T-cell (primary cell): ENCODE results near the gene CEBPE. TPM values are rescaled to one million over a fixed set of nuclear protein-coding genes. Genes with fewer than 3 reads are reported as not detected.

Experiments
- total RNA-seq, 35 experiments: library from RNA in 6 of 35; stranded (reverse) in 6 of 35; fragments of 120-200 nt in 1 of 35; gene quantifications; one replicate each; pipeline versions ENCODE4 v1.2.1 to v1.2.4 and lab custom pipeline; 2013 to 2026

CEBPE gene
- total RNA-seq, 5 donors from 2014 or later (not counting 1 experiment from before 2014, with no cell fraction given) = 0.33 to 0.82 (median 0.53) TPM

Other genes starting within 250 kb of the CEBPE start
- gene LRP10, start 247.5 kb downstream of the CEBPE start, total RNA-seq = 100 to 1,000 TPM in 1 of 5 donors, 10 to 100 TPM in 4; 67.0 to 103 (median 89.9) TPM
- 10 to 100 TPM in 1 of 5 donors, 1 to 10 TPM in 4; 4.1 to 10.6 (median 6.2) TPM for gene REM2, start 236.0 kb downstream of the CEBPE start, total RNA-seq
- gene RBM23, start 200.1 kb downstream of the CEBPE start, total RNA-seq = 100 to 1,000 TPM in 1 of 5 donors, 10 to 100 TPM in 4; 88.7 to 102 (median 94.7) TPM
- 10 to 100 TPM; 17.7 to 45.3 (median 37.5) TPM for gene PRMT5, start 189.9 kb downstream of the CEBPE start, total RNA-seq
- gene HAUS4, start 162.2 kb downstream of the CEBPE start, total RNA-seq = 10 to 100 TPM; 19.2 to 37.1 (median 23.8) TPM
- 1 to 10 TPM; 1.8 to 3.1 (median 2.4) TPM for gene AJUBA, start 136.7 kb downstream of the CEBPE start, total RNA-seq
- gene C14orf93, start 109.1 kb downstream of the CEBPE start, total RNA-seq = 10 to 100 TPM; 10.8 to 13.7 (median 12.4) TPM
- gene PSMB5, start 84.4 kb downstream of the CEBPE start, total RNA-seq = 10 to 100 TPM; 20.6 to 43.9 (median 38.0) TPM
- gene PSMB11, start 77.0 kb downstream of the CEBPE start, total RNA-seq = under 1 TPM in 4 of 5 donors, not detected in 1; 0.26 to 0.95 (median 0.54) TPM
- 1 to 10 TPM; 1.2 to 3.0 (median 1.6) TPM for gene CDH24, start 61.7 kb downstream of the CEBPE start, total RNA-seq
- 100 to 1,000 TPM; 277 to 326 (median 290) TPM for gene ACIN1, start 24.1 kb downstream of the CEBPE start, total RNA-seq
- gene C14orf119, start 23.8 kb downstream of the CEBPE start, total RNA-seq = 10 to 100 TPM in 4 of 5 donors, 1 to 10 TPM in 1; 9.5 to 47.7 (median 43.6) TPM
- gene CIROP, start 14.3 kb downstream of the CEBPE start, total RNA-seq = not detected
- 1 to 10 TPM in 4 of 5 donors, under 1 TPM in 1; 0.33 to 8.1 (median 5.9) TPM for gene SLC7A8, start 64.4 kb upstream of the CEBPE start, total RNA-seq
- gene RNF212B, start 118.7 kb upstream of the CEBPE start, total RNA-seq = 1 to 10 TPM in 1 of 5 donors, not detected in 4; 1.1 TPM
- 10 to 100 TPM in 3 of 5 donors, 1 to 10 TPM in 2; 6.2 to 17.5 (median 15.1) TPM for gene HOMEZ, start 166.9 kb upstream of the CEBPE start, total RNA-seq
- gene PPP1R3E, start 183.6 kb upstream of the CEBPE start, total RNA-seq = 10 to 100 TPM; 40.8 to 72.6 (median 68.2) TPM
- gene BCL2L2, start 187.6 kb upstream of the CEBPE start, total RNA-seq = 1 to 10 TPM; 1.9 to 4.6 (median 2.2) TPM
- gene PABPN1, start 202.2 kb upstream of the CEBPE start, total RNA-seq = 100 to 1,000 TPM; 182 to 207 (median 186) TPM
- 10 to 100 TPM; 12.0 to 19.0 (median 17.3) TPM for gene SLC22A17, start 233.6 kb upstream of the CEBPE start, total RNA-seq
- gene EFS, start 245.9 kb upstream of the CEBPE start, total RNA-seq = under 1 TPM in 1 of 5 donors, not detected in 4; 0.15 TPM